ENCODE results near the gene R3HDM4.

- TF ChIP-seq REST (IDR thresholded peaks at IDR 0.05; ENCODE audit: low read depth, low read length) (no peak), FOXM1 (IDR thresholded peaks at IDR 0.05; ENCODE audit: low read depth, low read length) (no peak), ZNF274 (IDR thresholded peaks at IDR 0.05; ENCODE audit: insufficient read depth, insufficient read length) (no peak), SIX5 (IDR thresholded peaks at IDR 0.05; ENCODE audit: low read depth, low read length, severe bottlenecking) (no peak)
Observed at GRCh38 chr19:885536-886224, 27.3 kb downstream of the R3HDM4 start.

Data from GM12878 (cell line).